HTERT RPE-1 (cell line): ENCODE measurements around the gene KIF25.

ENCODE experiments used
- in situ Hi-C: fragments of 300-500 bp; cut with MboI; formaldehyde crosslinking; loops from 4 replicates; pipeline ENCODE4 v1.14.3; 2020; ENCODE audit warnings: low sequenced_read_pairs

The KIF25 gene, protein sequence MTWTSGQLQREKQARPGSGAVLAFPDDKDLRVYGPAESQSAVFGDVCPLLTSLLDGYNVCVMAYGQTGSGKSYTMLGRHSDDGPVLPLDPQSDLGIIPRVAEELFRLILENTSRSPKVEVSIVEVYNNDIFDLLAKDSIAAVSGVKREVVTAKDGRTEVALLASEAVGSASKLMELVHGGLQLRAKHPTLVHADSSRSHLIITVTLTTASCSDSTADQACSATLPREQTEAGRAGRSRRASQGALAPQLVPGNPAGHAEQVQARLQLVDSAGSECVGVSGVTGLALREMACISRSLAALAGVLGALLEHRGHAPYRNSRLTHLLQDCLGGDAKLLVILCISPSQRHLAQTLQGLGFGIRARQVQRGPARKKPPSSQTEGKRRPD

DNA sequence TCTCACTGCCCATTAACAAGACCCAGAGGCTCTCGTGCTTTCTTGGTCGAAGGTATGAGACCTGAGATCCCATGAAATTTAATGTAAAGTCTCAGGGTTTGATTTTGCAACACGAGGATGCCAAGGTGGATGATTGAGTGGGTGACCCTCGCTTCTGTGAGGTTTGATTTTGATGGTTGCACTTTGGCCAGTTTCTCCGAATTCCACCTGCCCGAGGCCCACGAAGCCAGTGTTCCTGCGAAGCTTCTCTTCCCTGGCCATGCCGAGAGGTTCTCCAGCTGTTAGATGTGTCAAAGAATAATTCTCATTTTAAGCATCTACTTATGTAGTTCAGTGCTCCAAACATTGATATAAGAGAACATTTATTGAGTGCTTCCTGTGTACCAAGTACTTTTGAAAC, at the start of gene KIF25:
Gene KIF25 (plus strand): TSS at position 30 of the 400 bp plus-strand sequence. CDS start 31,915 bp downstream, outside the sequence.
- in situ Hi-C loops, result no loop called here

DNA sequence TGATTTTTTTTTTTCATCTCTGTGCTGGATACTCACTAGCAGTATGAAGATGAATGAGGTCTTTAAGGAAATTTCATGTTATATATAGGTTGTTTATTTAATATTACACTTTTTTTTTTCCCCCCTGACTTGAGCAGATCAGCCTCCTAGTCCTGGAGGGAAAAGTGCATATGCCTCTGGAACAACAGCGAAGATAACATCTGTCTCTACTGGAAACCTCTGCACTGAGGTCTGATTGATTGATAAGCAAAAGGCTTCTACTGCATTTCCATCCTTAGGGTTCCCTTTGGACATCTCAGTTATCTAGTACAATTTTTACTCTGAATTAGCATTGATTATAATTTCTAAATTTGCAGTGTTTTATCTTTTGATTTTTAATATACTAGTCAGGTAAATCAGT, 49.8 kb upstream of the KIF25 start:
- in situ Hi-C loops, result no loop called here

DNA sequence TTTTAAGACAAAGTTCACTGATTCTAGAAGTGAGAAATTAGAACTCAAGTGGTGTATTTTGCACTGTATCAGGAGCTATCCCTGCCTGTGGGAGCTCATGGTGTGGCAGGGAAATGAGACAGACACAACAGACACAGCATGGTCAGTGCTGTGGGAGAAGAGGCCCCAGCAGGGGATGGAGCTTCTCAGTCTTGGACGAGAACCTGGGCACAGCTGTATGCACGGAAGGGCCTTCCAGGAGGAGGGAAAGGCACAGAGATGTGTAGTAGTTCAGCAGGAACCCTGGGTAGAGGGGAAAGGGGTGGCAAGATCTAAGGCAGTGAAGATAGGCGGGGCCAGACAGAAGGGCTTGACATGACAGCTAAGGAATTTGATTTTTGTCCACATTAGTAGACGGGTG, 48.8 kb upstream of the KIF25 start:
- in situ Hi-C loops, result no loop called here

DNA sequence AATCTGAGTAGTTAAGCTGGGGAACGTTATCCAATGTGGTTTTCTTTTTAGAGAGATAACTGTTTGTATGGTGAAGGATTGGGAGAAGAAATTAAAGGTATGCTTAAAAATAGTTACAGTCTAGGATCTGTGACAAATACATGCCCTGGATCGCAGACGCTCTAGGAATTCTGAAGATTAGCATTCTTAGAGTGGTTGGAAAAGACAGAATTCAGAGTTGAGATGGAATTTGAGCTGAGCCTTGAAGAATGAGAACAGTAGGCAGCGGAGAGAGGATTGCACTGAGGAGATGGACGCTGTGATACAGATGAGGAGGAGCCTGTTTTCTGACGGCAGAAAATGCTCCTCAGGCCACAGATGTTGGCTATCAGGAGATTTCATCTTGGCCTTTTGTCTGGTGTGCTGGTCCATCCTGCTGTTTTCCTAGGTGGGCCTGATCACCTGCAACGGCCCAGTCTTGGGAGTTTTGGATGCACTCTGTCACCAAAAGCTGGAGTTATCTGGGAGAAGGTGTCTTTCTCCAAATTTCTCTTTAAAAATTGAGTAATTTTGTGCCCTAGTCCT, 48.3 kb upstream of the KIF25 start:
- in situ Hi-C loops, result no loop called here

DNA sequence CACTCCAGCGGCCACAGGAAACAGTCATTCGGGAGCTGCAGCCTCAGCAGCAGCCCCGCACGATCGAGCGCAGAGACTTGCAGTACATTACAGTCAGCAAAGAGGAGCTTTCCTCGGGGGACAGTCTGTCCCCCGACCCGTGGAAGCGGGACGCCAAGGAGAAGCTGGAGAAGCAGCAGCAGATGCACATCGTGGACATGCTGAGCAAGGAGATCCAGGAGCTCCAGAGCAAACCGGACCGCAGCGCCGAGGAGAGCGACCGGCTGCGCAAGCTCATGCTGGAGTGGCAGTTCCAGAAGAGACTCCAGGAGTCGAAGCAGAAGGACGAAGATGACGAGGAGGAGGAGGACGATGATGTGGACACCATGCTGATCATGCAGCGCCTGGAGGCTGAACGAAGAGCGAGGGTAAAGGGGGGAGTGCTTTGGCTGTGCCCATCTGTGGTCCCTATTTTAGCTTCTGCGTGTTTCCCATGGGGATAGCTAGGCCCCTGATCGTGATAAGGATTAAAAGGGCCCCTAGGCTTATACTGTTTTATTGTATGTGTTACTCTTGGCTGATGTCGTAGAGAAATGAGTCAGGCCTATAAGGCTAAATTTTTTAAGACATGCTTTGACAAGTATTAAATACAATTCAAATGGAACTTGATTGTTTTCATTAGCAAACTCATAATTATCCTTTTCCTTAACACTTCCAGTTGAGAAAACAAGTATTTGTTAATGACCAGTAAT, 45.5 kb upstream of the KIF25 start:
- in situ Hi-C loops, result no loop called here

DNA sequence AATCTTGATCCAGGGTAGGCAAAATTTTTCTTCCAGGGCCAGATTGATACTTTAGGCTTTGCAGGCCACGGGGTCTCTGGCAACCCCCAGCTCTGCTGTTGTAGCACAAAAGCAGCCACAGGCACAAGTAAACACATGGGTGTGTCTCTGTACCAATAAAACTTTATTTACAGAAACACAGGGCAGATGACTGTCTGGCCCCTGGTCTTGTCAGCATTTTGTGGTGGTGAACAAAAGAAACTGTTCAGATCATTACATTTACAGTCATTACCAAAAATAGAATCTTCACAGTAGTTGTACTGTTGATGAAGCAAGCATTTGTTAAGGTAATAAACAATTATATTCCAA, 45.0 kb upstream of the KIF25 start:
- in situ Hi-C loops, result no loop called here

DNA sequence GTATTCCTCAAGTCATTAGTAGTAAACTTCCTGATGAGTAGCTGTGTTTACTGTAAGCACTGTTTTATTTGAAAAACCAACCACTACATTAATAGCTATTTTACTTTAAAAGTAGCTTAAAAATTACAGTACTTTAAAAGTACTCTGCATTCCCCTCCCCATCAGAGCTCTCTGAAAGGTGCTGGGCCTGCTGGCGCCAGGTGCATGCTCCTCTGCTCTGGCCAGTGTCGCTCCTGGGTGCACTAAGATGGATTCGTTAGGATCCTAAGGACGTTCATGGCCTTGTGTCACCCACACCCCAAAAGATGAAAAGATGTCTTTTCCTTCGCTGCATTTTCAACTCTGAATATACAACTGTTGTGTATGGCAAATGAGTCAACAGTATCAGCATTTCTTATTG, 43.9 kb upstream of the KIF25 start:
- in situ Hi-C loops, result no loop called here

DNA sequence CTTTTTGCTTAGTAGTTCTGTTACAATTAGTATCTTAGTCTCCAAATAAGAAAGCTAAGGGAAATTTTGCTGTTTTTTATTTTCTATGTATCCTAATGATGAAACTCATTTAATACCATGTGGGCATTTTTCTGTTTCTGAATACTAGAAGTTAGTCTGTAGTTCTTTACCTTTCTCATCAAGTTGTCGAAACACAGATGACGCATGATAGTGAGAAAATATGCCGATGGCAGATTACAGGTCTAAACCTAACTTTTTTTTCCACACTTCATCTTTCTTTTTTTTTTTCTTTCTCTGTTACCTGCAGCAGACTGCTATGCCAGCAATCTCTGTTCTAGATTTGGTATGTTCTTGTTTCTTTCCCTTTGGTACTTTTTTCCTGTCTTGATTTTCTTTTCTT, 43.3 kb upstream of the KIF25 start:
- in situ Hi-C loops, result no loop called here

DNA sequence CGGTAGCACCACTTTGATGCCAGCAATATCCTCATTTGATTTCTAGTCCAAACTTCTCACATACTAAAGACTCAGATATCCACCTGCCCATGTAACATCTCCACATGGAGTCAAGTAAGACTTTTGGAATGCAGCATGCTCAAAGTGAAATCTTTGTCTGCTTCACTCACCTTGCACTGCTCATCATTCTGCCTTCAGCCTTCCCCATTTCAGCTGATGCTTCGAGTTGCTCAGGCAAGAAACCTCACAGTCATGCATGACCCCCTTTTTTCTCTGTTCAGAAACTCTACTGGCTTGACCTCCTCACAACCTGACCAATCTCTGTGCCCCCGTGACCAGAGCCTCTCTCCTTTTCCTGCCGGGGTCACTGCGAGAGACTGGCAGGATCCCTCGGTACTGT, 41.0 kb upstream of the KIF25 start:
- in situ Hi-C loops, result no loop called here

DNA sequence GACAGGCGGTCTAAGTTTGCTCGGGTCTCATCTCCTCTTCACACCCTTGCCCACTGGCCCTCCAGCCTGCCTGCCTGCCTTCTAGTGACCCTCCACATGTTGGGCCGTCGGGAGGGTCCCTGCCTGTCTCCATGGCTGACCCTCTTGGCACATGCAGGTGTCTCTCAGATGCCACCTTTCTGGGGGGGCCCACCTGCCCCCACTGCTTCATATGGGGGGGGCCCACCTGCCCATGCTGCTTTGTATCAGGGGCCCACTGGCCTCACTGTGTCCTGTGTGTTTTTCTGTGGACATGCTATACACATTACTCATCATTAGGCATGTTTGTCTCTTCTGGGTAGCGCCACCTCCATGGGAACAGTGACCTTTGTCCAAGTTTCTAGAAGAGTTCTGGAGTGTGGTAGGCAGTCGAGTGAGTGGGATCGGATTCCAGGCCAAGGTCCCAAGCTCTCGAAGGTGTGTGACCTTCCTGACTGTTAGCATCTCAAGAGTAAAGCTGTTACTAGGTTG, 40.4 kb upstream of the KIF25 start:
- in situ Hi-C loops, result no loop called here

DNA sequence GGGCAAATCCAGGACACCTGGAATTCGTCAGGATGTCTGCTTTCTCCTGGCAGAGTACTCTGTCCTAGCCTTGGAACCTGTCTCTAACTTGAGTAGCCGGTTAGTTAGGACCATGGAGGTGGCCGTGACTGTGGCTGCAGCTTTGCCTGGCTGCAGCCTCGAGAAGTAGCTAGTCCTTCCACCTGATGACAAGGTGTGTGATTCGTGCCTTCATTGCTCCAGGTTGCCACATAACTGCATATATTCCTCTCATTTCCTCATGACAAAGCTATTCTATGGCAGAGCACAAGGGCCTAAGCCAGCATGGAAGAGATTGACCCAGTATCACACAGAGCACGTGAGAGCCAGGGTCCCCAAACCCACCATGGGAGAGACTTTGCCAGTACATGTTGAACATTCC, 39.8 kb upstream of the KIF25 start:
- in situ Hi-C loops, result no loop called here

DNA sequence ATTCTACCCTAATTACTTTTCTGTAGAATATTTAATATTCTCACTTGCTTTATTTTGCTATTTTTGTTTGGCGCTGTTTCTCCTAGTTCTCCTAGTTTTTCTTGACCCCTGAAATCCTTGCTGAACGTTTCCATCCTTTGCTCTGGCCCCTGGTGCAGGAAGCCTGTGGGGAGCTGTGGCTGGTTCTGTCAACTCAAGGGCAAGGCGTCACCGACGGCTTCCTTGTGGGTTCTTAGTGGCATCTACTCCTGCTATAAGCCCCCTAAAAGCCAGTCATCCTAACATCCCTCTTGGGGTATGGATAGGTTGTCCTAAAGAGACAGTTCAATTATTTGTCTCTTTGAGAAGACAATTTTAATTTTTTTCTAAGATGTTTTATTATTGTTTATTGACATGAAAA, 36.9 kb upstream of the KIF25 start:
- in situ Hi-C loops, result no loop called here

DNA sequence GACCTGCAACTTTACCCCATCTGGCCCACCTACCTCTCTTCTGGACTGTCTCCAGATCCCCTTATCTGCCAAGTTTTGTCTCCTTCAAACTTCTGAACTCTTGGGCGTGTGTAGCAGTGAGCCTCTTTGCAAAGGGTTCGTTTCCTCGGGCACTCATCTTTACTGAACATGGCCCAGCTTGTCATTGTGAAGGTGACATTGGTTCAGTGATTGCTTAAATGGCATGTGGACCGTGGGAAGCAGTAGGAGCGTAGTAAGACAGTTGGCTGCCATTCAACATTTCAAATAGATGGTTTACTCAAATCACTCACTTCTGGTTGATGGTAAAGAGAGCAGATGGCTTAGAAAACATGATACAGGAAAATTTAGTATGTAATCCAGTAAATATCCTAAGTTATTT, 34.8 kb upstream of the KIF25 start:
- in situ Hi-C loops, result no loop called here

DNA sequence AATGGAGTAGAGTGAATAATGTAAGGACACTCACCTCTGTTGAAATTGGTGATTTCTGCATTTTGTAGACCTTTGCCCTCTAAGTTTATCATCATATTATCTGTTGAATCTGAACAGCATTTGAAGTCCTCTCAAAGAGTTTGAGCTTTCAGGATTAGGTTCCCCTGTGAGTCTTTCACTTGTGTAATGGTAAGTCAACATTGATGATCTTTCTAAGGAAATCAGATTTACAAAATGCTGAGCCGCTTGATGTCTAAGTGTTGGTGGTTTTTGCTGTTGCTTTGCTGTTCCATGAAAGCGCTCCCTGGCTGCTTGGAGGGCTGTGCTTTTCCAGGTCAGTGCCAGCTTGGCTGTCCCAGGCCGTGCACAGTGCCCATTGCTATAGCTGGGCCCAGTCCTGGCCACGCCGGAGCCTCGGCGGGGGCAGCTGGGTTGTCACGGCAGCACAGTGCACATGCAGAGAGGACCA, 33.8 kb upstream of the KIF25 start:
- in situ Hi-C loops, result no loop called here

DNA sequence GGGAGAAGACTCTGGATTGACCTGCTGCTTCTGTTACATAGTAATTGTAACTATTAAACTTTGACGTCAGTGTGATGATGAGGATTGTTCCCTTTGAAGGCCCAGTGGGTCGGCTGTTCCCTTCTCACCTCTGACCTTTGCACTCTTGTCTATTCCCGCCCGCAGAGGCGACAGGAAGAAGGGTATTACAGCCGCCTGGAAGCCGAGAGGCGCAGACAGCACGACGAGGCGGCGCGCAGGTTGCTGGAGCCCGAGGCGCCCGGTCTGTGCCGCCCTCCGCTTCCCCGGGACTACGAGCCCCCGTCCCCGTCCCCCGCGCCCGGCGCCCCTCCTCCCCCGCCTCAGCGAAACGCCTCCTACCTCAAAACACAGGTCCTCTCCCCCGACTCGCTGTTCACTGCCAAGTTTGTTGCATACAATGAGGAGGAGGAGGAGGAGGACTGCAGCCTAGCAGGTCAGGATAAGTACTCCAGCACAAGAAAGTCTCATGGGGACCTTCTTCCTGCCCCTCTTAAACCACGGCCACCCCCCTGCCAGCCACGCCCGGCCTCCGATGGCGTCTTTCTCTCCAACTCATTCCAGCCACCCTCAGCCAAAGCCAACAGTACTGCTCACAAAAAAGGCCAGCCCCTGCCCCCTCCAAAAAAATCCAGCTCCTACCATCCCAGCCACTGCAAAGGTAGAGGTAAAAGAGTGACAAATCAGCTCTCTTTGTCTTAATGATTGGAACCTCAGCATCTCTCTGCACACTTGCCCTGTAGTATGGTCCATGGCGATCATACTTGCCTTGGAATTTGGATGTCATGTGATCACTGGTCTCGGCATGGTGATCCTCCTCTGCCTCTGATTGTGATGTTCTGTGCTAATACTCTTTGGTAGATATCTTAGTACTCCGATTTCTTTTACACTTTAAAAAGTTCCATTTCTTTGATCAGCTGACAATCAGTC, 31.6 kb upstream of the KIF25 start:
- in situ Hi-C loops, result no loop called here

DNA sequence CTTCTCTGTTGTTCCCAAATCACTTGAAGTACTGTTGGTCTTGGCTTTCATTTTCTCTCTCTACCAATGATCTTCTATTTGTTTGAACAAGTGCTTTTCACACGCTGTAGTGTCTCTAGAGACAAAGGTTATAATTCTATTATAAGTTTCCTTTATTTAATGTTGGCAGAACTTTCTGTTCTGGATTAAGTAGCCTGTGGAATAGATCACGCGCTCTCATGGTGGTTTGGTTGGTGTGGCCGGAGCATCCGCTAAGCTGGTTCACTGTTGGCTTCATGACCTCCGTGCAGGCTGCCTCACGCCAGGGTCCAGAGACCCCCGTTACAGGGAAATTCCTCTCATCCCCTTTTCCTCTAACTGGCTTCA, 30.9 kb upstream of the KIF25 start:
- in situ Hi-C loops, result no loop called here

DNA sequence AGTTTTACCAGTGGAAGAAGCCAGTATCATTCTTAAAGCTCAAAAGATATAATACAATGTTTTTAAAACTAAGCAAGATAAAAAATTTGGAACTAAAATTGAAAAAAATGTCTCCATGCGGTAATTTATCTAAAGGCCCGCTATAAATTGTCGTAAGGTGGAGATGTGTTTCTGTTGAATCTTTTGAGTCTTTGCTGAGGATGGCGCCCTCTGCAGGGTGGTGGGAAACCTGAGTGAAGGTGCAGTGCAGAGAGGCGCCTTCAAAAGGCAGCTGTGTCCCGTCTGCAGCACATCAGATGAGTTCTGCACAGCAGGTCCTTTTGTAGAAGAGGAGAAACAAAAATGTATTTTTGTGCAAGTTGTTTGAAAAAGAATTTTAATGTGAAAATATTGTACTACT, 29.4 kb upstream of the KIF25 start:
- in situ Hi-C loops, result no loop called here

DNA sequence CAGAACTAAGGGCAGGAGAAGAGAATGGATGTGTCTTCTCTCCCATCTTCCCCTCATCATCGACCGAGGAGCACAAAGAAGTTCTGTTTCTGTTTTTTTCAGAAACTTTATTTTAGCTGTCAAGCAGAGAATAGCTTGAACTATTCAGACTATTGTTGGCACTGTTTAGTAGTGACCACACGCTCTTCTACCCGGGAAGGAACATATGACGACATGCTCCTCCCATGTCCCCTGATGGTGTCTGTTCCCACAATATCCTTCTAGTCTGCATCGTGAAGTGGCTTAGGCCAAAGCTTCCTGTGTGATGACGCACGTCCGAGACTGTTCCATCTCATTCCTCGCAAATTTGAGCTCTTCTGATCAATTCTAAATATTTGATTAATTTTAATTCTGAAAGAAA, 27.2 kb upstream of the KIF25 start:
- in situ Hi-C loops, result no loop called here

DNA sequence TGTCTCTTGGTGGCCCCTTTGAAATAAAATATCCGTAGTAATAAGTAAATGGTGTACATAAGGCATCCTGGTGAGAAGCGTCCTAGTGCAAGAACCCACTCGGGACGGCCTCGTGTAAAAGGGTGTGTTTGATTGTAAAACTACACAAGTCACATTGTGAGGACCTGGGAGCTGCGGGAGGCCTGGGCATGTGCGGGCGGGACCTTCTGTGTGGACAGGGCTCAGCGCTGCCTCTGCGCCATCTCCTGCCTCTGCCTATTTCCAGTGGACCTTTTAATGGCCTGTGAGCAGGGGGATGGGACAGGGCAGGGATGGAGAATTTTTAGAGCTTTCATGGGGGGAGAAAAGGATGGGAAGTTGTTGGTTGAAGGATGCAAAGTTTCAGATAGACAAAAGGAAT, 25.3 kb upstream of the KIF25 start:
- in situ Hi-C loops, result no loop called here

DNA sequence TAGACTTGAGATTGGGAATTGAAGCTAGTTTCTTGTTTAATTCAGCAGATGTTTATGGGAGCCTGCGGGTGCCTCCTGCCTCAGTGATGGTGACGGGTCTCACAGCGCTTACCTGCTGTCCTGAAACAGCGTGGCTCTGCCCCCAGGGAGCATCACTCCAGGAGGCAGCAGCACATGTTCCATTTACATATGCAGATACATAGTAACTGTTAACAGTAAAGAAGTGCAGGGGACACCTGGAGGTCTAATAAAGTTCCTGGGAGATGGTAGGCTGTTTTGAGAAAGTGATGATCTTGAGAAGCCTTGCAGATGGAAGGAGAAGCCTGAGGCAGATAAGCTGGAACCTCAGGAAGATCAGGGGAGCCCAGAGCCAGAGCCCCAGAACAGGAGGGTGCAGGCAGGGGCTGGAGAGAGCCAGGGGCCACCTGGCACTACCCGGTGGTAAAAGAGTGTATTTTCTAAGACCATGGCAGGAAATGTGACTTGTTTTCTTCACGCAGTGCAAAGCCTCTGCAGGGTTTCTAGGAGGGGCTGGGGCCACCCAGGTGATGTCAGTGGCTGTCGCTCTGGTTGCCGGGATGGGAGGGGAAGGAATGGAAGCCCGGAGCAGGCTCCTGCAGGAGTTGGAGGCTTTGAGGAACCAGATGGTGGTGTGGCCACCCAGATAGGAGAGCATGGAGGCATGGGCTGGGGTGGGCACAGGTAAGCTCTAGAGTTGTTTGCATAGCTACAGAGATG, 24.2 kb upstream of the KIF25 start:
- in situ Hi-C loops, result no loop called here
